MCF 10A (cell line): ENCODE results near the gene GLRX5. TPM values are rescaled to one million over a fixed set of nuclear protein-coding genes. Genes with fewer than 3 reads are reported as not detected.

Experiments
- BruUV-seq: library from RNA; stranded (reverse); fragments of 400-500 nt; replicated peaks from 2 replicates; lab custom pipeline; 2021; lab: Mats Ljungman, UMichigan
- CTCF ChIA-PET: fragments of 300-600 bp; sonication (Branson Sonifier 250); formaldehyde crosslinking; extraction: SDS; loops from one replicate; lab custom pipeline; 2021; ENCODE audit warnings: antibody characterized with exemption, inconsistent platforms; lab: Yijun Ruan, JAX
- POLR2A ChIA-PET: fragments of 300-600, 350-650 bp; sonication (Branson Sonifier 250); formaldehyde crosslinking; extraction: SDS; loops from one replicate; lab custom pipeline; 2020; ENCODE audit warnings: antibody characterized with exemption, inconsistent platforms; lab: Yijun Ruan, JAX
- DNase-seq: peaks from one replicate; pipeline ENCODE4 v3.0.0-alpha.2; 2018; ENCODE audit not compliant: unreplicated experiment
- H3K27ac Mint-ChIP-seq: one replicate; pipeline ENCODE4 v1.8.0; 2022; ENCODE audit warnings: mild to moderate bottlenecking, low read depth, mixed read lengths; ENCODE audit not compliant: unreplicated experiment
- H3K27me3 Mint-ChIP-seq: one replicate; pipeline ENCODE4 v1.8.0; 2022; ENCODE audit warnings: mixed read lengths; ENCODE audit not compliant: insufficient read depth, unreplicated experiment
- H3K36me3 Mint-ChIP-seq: one replicate; pipeline ENCODE4 v1.8.0; 2022; ENCODE audit warnings: mild to moderate bottlenecking, moderate library complexity, mixed read lengths; ENCODE audit not compliant: insufficient read depth, unreplicated experiment
- H3K4me1 Mint-ChIP-seq: one replicate; pipeline ENCODE4 v1.8.0; 2022; ENCODE audit warnings: mixed read lengths; ENCODE audit not compliant: insufficient read depth, unreplicated experiment
- H3K4me3 Mint-ChIP-seq: one replicate; pipeline ENCODE4 v1.8.0; 2022; ENCODE audit warnings: mild to moderate bottlenecking, moderate library complexity, mixed read lengths; ENCODE audit not compliant: unreplicated experiment
- H3K9me3 Mint-ChIP-seq: one replicate; pipeline ENCODE4 v1.8.0; 2022; ENCODE audit warnings: mixed read lengths; ENCODE audit not compliant: unreplicated experiment
- CTCF ChIP-seq: fragments of 200-600 bp; IDR thresholded peaks from one replicate; pipeline ENCODE4 v1.8.0; 2022; ENCODE audit warnings: antibody characterized with exemption, mild to moderate bottlenecking; ENCODE audit not compliant: unreplicated experiment
- intact Hi-C: fragments of 100-400 bp; cut with micrococcal nuclease; formaldehyde crosslinking; loops from 2 replicates; pipeline ENCODE4 v1.14.1; 2022
- total RNA-seq: library from RNA; stranded (reverse); gene quantifications from 2 replicates; pipeline ENCODE4 v1.2.3, GENCODE V29; 2022

GLRX5 gene
- total RNA-seq, 1 experiment from 2014 or later: 32.2 TPM

- CTCF ChIA-PET: interaction anchor here (0.7 to 1.0 kb wide), 4 partner anchors 55 to 228 kb away, joined by 3 read pairs; no protein-coding TSS in a partner anchor
- no peak overlapping the region for H3K27ac Mint-ChIP-seq
- H3K9me3 Mint-ChIP-seq: no peaks in the 10 kb centered on the region
- no TSS peak for BruUV-seq
- H3K4me3 Mint-ChIP-seq: no peak overlapping the region
- no peak for TF ChIP-seq CTCF
- POLR2A ChIA-PET: interaction anchor here (0.9 kb wide), 1 partner anchor 25 kb away, joined by 3 read pairs; no protein-coding TSS in a partner anchor
- H3K27me3 Mint-ChIP-seq: no peaks in the 10 kb centered on the region
- DNase-seq: no peak
- no peaks in the 10 kb centered on the region for H3K36me3 Mint-ChIP-seq
- H3K4me1 Mint-ChIP-seq: peaks cover 20% of the 10 kb centered on the region
- intact Hi-C loops: no loop called here
Measured at GRCh38 chr14:95493503-95493902, 41.3 kb upstream of the GLRX5 start.

GRCh38 chr14:95493976-95494375 lies 40.9 kb upstream of the GLRX5 start:
- Mint-ChIP-seq H3K36me3 (no peaks in the 10 kb centered on the region), H3K4me3 (no peak overlapping the region), H3K27ac (no peak overlapping the region), H3K4me1 (peaks cover 17% of the 10 kb centered on the region), H3K27me3 (no peaks in the 10 kb centered on the region), H3K9me3 (no peaks in the 10 kb centered on the region)
- ChIA-PET POLR2A (interaction anchor here (0.9 kb wide), 1 partner anchor 25 kb away, joined by 3 read pairs; no protein-coding TSS in a partner anchor), CTCF (interaction anchor here (0.7 to 1.0 kb wide), 3 partner anchors 55 to 229 kb away, joined by 3 read pairs; no protein-coding TSS in a partner anchor)
- no peak for TF ChIP-seq CTCF
- no peak for DNase-seq
- intact Hi-C loops: no loop called here
- no TSS peak for BruUV-seq

- Mint-ChIP-seq H3K4me3 (no peak overlapping the region), H3K27me3 (no peaks in the 10 kb centered on the region), H3K27ac (no peak overlapping the region), H3K4me1 (peaks cover 12% of the 10 kb centered on the region), H3K9me3 (no peaks in the 10 kb centered on the region), H3K36me3 (no peaks in the 10 kb centered on the region)
- DNase-seq: no peak
- POLR2A ChIA-PET: no interaction called here
- CTCF ChIA-PET: no interaction called here
- intact Hi-C loops: no loop called here
- TF ChIP-seq CTCF: no peak
- BruUV-seq: no TSS peak
Measured at GRCh38 chr14:95494456-95494855, 40.4 kb upstream of the GLRX5 start.

GRCh38 chr14:95495076-95495475 lies 39.8 kb upstream of the GLRX5 start:
- Mint-ChIP-seq H3K27ac (no peak overlapping the region), H3K9me3 (no peaks in the 10 kb centered on the region), H3K4me3 (no peak overlapping the region), H3K27me3 (no peaks in the 10 kb centered on the region), H3K4me1 (peaks cover 12% of the 10 kb centered on the region), H3K36me3 (no peaks in the 10 kb centered on the region)
- CTCF ChIA-PET: no interaction called here
- POLR2A ChIA-PET: no interaction called here
- DNase-seq: no peak
- TF ChIP-seq CTCF: no peak
- intact Hi-C loops: no loop called here
- BruUV-seq: no TSS peak
